Measurements from ENCODE around the gene OR52E6.

OR52E6 gene

DNA sequence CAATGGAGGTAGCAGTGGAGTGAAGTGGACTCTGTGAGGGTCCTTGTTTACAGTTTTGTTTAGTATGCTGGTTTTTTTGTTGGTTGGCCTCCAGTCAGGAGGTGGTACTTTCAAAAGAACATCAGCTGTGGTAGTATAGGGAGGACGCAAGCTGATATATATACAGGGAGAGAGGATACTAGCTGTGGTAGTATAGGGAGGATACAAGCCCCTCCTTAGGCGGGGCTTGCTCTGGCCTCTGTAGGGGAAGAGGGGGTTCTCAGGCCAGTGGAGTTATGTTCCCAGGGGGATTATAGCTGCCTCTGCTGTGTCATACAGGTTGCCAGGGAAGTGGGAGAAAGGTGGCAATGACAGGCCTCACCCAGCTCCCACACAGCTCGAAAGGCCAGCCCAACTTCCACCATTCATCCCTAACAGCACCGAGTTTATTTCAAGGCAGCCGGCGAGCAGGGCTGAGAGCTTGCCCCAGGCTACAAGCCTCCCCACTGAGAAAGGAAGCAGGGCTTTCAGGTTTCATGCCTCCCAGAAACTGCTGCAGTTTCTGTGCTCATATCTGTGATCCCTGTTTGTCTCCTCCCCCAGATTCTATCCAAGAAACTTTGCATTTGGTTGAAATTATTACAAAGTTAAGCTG is 10.4 kb downstream of the OR52E6 start:
- DNase-seq (ENCODE audit: low read depth): no peak
- TF ChIP-seq, protein P1, sequence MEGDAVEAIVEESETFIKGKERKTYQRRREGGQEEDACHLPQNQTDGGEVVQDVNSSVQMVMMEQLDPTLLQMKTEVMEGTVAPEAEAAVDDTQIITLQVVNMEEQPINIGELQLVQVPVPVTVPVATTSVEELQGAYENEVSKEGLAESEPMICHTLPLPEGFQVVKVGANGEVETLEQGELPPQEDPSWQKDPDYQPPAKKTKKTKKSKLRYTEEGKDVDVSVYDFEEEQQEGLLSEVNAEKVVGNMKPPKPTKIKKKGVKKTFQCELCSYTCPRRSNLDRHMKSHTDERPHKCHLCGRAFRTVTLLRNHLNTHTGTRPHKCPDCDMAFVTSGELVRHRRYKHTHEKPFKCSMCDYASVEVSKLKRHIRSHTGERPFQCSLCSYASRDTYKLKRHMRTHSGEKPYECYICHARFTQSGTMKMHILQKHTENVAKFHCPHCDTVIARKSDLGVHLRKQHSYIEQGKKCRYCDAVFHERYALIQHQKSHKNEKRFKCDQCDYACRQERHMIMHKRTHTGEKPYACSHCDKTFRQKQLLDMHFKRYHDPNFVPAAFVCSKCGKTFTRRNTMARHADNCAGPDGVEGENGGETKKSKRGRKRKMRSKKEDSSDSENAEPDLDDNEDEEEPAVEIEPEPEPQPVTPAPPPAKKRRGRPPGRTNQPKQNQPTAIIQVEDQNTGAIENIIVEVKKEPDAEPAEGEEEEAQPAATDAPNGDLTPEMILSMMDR (IDR thresholded peaks at IDR 0.05; ENCODE audit: insufficient read depth, low read depth, low read length, missing control alignments): no peak
- no peak overlapping the region for H3K4me3 ChIP-seq (ENCODE audit: low read depth, low read length)

- H3K4me3 ChIP-seq (ENCODE audit: low read depth, low read length): no peak overlapping the region; the same call in 1 of the 2 replicates
- no peak for DNase-seq (ENCODE audit: low read depth)
- TF ChIP-seq, protein P1 (IDR thresholded peaks at IDR 0.05; ENCODE audit: insufficient read depth, low read depth, low read length, missing control alignments): no peak
These were observed 23.3 kb downstream of the OR52E6 start for GRCh38 chr11:5818245-5818886.

- H3K4me3 ChIP-seq (ENCODE audit: low read depth, low read length): no peak overlapping the region
- DNase-seq (ENCODE audit: low read depth): no peak
- TF ChIP-seq, protein P1 (IDR thresholded peaks at IDR 0.05; ENCODE audit: insufficient read depth, low read depth, low read length, missing control alignments): no peak
These were observed 26.2 kb downstream of the OR52E6 start for GRCh38 chr11:5815534-5815933.

DNA sequence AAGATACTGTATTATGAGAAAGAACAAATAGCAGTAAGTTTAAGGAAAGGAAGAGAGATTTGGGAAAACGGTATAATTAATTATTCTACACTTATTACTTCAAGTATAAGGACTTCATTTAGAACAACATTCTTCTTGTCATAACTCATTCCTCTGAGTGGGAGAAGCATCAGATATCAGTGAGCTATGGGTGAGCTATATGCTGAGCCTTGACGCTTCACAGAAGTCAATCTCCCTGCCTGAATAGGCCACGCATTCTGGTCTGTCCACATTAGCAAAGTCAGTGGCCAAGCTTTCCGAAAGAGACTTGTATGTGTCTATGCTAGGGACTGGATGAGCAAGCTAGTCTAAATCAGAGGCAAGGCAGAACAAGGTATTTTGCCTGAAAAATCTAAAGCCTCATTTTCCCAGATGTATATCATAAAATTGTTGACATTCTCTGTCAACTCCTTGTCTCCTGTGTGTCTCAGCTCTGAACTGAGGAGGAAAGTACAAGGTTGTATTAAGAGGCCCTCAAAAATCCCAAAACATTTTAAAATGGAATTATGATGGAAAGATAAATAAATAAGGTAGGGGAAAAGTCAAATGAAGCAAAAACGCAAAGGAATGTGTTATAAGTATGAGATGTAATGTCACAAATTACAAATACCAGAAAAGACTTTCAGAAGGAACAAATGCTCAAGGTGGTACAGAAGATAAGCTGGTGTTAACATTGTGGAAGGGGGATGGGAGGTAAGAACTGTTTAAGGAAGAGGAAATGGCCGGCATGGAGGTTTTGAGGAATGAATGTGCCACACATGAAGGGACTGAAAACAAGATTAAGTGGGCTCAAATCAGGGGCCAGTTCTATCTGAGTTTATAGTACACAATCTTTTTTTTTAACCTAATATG is 31.5 kb downstream of the OR52E6 start:
- TF ChIP-seq, protein P1 (IDR thresholded peaks at IDR 0.05; ENCODE audit: insufficient read depth, low read depth, low read length, missing control alignments): no peak
- no peak for DNase-seq (ENCODE audit: low read depth)
- H3K4me3 ChIP-seq (ENCODE audit: low read depth, low read length): no peak overlapping the region

DNA sequence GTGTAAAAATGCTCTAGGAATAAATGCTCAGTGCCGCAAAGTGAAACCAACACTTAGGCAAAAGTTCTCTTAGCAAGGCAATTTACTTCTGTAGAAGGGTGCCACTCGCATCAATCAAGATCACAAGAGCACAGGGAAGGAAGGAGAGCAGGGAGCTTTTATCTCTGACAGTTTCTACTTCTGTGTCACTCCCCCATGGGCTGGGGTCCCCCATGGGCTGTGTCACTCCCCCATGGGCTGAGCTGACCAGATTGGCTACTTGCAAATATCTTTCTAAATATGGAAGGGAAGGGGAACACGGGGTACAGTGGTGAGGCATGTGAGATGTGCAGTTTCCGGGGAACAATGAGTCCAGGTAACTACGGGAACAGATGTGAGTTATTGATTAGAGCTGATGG is 32.6 kb downstream of the OR52E6 start:
- peak overlapping the region; percentile 77 for H3K4me3 ChIP-seq (ENCODE audit: low read depth, low read length)
- DNase-seq (ENCODE audit: low read depth): peak; percentile 3

GRCh38 chr11:5808500-5809121 is 33.1 kb downstream of the OR52E6 start, which contains the start of gene OR52N2:
Gene OR52N2, plus strand, starts transcription at chr11:5808924. Its CDS starts 11,412 bp downstream, at chr11:5820336.
- TF ChIP-seq, protein P1 (IDR thresholded peaks at IDR 0.05; ENCODE audit: insufficient read depth, low read depth, low read length, missing control alignments): peak; percentile 84
- H3K4me3 ChIP-seq (ENCODE audit: low read depth, low read length): peak within 1 kb of the TSS; percentile 77
- DNase-seq (ENCODE audit: low read depth): peak; percentile 81

More for the DNA sequence above, 32.6 kb downstream of the OR52E6 start:
- TF ChIP-seq, protein P1 (IDR thresholded peaks at IDR 0.05; ENCODE audit: insufficient read depth, low read depth, low read length, missing control alignments): no peak

Data from GM12865 (cell line).